Suppressor macrophage treated with lipopolysaccharide for 1 hour (primary cell): Measurements from ENCODE around the gene GALC.

Experiments used
- DNase-seq, 3 donors: peaks; one replicate each; pipeline ENCODE4 v3.0.0-alpha.2; 2020 to 2022

GALC gene

DNA sequence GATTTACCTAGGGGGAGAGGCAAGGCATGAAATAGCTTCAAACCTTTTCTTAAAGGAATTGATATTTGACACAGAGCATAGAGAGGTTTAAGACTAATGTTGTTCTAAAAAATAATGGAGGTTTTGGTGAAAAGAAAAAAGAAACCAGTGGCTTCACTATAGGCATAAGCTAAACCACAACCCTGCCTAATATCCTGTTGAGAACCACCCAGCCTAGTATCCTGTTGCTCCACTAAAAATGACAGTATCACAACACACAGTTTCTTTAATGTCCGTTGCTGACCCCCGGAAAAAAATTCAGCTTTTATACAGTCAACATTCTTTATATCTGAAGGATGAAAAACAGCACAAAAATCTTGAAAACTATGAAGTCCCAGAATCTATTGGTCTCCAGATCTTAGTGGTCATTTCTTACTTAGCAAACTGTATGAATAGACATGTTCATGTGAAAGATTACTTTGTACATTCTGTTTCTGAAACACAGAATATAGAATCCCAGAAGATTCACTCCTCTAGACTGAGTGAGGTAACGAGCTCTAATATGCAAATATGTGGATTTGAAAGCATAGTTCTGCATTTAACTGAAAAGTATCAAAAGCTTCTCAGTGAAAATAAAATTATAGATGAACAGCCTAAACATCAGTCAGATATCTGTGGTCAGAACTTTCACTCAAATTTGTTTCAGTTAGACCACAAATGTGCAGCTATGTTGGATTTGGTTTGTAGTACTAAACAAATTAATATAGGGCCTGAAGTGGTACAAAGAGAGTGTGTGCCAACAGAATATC is 40.5 kb downstream of the GALC start:
- DNase-seq = peak in 1 of 3 donors; percentile 13

GRCh38 chr14:87944987-87945604 is 47.9 kb downstream of the GALC start:
- DNase-seq = peak; percentile 48 to 70 (median 65)

- DNase-seq = no peak
Observed at GRCh38 chr14:87940894-87941293, 52.1 kb downstream of the GALC start.

- no peak for DNase-seq
Observed at GRCh38 chr14:87940382-87940781, 52.6 kb downstream of the GALC start.

DNA sequence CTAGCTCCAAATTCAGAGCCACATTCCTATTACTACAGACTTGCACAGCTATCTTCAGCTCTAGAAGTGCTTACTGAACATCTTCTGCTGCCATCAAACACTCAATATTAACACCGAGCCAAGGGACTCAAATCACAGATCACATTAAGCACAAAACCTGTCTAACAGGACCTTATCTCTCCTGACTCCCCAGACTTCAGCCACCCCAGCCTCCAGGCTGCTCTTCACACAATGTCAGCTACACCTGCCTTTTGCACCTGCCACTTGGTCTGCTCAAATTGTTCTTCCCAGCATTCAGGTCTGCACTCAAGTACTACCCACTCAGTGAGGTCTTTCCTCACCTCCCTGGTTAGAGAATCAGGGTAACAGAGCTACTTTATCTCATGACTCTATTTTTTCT is 57.1 kb downstream of the GALC start:
- no peak for DNase-seq

DNA sequence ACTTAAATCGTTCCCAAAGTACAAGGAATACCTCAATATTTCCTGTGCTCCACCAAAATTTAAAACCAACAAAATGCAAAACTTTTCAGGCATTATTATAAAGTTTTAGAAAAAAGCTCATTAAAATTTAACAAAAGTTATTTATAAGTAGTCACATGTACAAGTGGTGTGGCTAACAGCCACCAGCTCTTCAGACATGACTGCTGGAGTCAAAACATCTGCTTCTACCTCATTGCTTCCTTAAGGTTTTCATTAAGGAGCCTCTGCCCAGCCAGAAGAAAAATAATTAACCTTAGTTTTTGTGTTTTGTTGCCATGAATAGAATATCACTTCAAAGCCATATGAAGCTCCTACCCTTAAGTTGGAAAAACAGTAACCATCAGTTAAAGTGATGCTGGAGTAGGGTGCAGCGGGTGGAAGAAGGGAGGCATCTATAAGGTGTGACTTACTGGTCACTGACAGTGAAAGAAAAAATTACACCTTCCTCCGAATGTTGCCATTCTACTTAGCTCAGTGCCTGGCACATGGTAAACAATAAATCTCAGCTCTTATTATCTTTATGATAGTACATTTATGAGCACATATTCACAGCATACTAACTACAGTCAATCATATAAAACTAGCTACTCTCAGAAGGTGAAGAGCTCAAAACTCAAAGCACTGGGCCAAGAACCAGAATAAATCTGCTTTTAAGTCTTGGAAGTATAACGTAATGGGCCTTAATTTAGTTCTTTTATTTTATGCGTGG is 57.7 kb downstream of the GALC start:
- no peak for DNase-seq

- DNase-seq = no peak
Observed at GRCh38 chr14:87934185-87934584, 58.8 kb downstream of the GALC start.

DNA sequence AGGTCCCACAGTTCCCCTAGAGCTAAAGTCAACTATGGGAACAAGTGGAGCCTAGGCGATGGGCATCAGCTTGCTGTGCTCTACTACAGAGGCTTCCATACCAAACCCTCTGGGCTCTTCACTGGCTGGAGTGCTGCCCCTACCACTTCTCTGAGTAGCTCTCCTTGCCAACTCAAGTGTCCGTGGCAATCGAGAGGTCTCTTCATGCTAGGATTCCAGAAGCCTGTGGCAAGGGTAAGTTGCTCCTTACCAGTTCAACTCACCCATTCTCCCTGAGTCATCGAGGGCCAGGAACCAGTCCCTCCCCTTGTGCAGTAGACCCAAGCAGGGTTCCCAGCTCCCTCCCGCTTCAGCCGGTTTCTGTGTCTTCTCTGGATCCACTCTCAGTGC is 76.1 kb downstream of the GALC start:
- DNase-seq = no peak

GRCh38 chr14:87916103-87916885 is 76.7 kb downstream of the GALC start:
- DNase-seq = no peak

GRCh38 chr14:87908550-87908949 is 84.4 kb downstream of the GALC start:
- DNase-seq = no peak

GRCh38 chr14:87901652-87902051 is 91.3 kb downstream of the GALC start:
- no peak for DNase-seq

DNA sequence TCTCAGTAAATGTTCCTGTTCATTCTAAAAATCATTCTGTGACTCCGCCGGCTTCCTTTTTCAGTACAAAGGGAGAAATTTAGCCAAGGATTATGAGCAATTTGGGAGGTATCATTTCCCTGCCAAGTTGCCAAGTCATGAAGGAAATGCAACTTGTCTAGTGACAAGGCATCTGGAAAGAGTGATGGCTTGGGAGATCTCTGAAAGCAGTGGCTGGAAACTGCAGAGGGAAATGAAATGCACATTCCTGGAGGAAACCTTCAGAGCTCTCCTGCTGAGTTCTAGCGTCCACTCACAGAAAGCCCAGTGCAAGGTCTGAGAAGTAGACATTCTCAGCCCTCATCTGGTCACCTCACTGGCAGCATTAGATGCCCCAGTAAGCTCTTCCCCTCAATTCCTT is 91.7 kb downstream of the GALC start:
- DNase-seq = no peak

GRCh38 chr14:87899228-87899627 is 93.8 kb downstream of the GALC start:
- no peak for DNase-seq

GRCh38 chr14:87898301-87898700 is 94.7 kb downstream of the GALC start:
- DNase-seq = peak in 1 of 3 donors; percentile 8

DNA sequence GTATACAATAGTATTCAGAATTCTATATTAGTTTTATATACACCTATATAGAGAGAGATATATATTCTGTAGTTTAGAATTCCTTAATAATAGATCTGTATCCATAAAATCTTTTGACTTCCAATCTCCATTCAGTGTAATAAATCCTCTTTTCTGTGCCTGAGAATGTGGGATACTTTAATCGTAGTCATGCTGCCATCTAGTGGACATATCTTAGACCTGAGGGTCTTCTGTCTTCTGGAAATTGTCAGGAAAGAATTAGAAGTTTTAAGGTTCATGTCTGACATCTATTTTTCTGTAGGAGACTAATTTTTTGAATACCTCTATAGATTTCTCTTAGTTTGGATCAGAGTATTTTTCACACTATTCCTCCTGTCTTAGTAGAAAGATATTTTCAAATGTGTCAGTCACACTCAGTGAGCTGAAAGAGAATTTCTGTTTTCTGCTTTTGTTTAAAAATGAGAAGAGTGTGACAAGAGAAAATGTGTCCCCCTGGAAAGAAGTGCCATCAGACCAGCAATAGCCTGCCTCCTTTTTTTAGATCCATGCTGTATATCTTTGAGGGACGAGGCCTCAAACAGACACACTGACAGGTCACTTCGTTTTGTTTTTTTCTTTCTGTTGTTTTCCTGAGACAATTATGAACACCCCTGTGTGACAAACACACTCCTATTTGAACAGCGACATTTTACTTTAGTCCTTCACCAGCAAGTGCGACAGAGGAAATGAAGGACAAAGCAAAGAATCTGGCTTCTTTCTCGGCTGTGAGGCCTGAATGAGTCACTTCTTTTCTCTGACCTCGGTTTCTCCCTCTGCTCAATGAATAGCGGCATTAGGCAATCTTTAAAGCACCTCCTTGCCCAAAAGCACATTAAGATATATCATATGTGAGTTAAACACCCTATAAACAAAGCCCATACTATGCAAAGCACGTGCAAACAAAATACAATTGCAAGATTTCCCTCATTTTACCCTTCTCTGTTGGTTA is 96.3 kb downstream of the GALC start:
- DNase-seq = peak; percentile 59 to 77 (median 62)

- no peak for DNase-seq
Observed at GRCh38 chr14:87894920-87895319, 98.1 kb downstream of the GALC start.

GRCh38 chr14:87892763-87893162 is 100.2 kb downstream of the GALC start:
- DNase-seq = no peak

DNA sequence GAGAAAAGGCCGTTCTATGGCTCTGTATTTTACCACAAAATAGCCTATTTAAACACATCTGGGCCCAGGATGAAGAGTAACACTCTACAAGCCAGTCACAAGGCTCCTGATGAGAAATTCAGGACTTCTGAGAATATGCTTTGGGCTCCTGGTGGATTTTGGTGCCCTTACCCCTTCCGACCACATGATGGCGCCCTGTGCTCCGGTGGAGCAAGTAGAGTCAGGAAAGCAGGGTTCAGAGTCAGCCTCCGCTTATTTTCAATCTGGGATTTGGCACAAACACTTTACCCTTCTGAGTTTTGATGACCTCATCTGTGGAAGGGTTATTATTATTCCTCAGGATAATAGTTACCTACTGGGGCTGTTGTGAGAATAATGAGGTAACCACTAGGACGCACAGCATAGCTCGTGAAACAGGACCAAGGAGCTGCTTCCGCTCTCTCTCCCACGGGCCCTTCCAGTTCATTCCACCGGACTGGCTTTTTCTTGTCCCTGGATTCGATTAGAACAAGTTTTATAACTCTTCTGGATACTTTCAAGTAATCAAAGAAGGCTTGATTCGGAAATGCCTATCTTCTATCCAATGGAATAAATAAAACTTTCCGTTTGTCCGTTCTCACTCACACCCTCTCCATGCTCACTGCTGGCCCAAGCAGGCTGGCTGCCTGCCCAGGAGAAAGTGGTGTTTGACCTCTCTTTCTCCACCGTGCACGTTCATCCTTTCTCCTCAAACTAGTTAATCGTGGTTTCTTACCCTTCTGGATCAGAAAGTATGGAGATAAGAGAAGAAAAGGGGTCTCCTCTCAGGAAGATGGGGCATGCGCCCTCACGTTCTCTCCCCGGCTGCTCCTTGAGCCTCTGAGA is 104.6 kb downstream of the GALC start:
- peak; percentile 23 to 40 (median 29) for DNase-seq

- no peak for DNase-seq
Observed at GRCh38 chr14:87883750-87884149, 109.2 kb downstream of the GALC start.
